Amygdala (tissue), 56 donors: Measurements from ENCODE around the gene FAM120A.

ENCODE experiments used
- DNase-seq, 56 donors: peaks; one replicate each; lab custom pipeline; 2025; lab: John Stamatoyannopoulos, UW

The FAM120A gene

GRCh38 chr9:93591301-93592007, 140.0 kb downstream of the FAM120A start:
- no peak for DNase-seq

GRCh38 chr9:93592008-93592642, 140.6 kb downstream of the FAM120A start:
- no peak for DNase-seq

- no peak for DNase-seq
Measured at GRCh38 chr9:93592643-93593021, 141.1 kb downstream of the FAM120A start.

- DNase-seq, result no peak
Measured at GRCh38 chr9:93593144-93593658, 141.7 kb downstream of the FAM120A start.

GRCh38 chr9:93594041-93594756, 142.7 kb downstream of the FAM120A start:
- DNase-seq, result no peak

- no peak for DNase-seq
Measured at GRCh38 chr9:93595461-93595860, 144.0 kb downstream of the FAM120A start.

GRCh38 chr9:93595861-93596365, 144.4 kb downstream of the FAM120A start:
- no peak for DNase-seq

GRCh38 chr9:93596399-93596798, 144.9 kb downstream of the FAM120A start:
- no peak for DNase-seq

GRCh38 chr9:93597142-93597706, 145.7 kb downstream of the FAM120A start:
- no peak for DNase-seq

- no peak for DNase-seq
Measured at GRCh38 chr9:93597871-93598646, 146.6 kb downstream of the FAM120A start.

- DNase-seq, result no peak
Measured at GRCh38 chr9:93598647-93599241, 147.3 kb downstream of the FAM120A start.

- DNase-seq, result no peak
Measured at GRCh38 chr9:93599571-93600403, 148.3 kb downstream of the FAM120A start.

- DNase-seq, result no peak
Measured at GRCh38 chr9:93600504-93600903, 149.0 kb downstream of the FAM120A start.

- DNase-seq, result no peak
Measured at GRCh38 chr9:93601063-93601462, 149.6 kb downstream of the FAM120A start.

GRCh38 chr9:93601666-93602065, 150.2 kb downstream of the FAM120A start:
- DNase-seq, result no peak

- no peak for DNase-seq
Measured at GRCh38 chr9:93603011-93603410, 151.5 kb downstream of the FAM120A start.

GRCh38 chr9:93603906-93604326, 152.4 kb downstream of the FAM120A start:
- no peak for DNase-seq

GRCh38 chr9:93606187-93606586, 154.7 kb downstream of the FAM120A start:
- DNase-seq, result no peak

GRCh38 chr9:93610206-93610605, 158.7 kb downstream of the FAM120A start:
- no peak for DNase-seq
